ENCODE data around the gene ACSL1. TPM values are rescaled to one million over a fixed set of nuclear protein-coding genes. Genes with fewer than 3 reads are reported as not detected.

ACSL1 gene
- total and polyA plus RNA-seq, 2 experiments from 2014 or later = 121 to 168 TPM

DNA sequence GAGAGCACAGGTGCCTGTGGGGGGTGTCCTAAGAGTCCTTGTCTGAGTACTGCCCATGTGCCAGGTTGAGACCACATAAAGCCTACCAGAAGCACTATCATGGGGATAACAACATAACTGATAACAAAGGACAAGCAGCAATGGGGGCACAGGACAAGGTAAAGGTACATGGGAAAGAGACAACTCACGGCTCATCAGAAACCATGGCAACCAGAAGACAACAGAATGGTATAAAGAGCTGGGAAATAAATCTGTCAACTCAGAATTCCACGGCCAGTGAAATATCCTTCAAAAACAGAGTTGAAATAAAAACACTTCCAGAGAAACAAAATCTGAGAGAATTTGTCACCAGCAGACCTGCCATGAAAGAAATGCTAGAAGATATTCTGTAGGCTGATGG lies 111.9 kb downstream of the ACSL1 start:
- no peaks in the 10 kb centered on the region for H3K79me2 ChIP-seq
- H3K9me2 ChIP-seq (replicated peaks; ENCODE audit: insufficient read depth) = no peaks in the 10 kb centered on the region
- H3K4me3 ChIP-seq = no peak overlapping the region
- WGBS (ENCODE audit: low lambda C conversion rate, missing lambda C conversion rate) = 75% methylated on average over 2 of the region's 2 CpGs
- H3K9me3 ChIP-seq (ENCODE audit: low read depth) = no peaks in the 10 kb centered on the region
- H3K27ac ChIP-seq = no peak overlapping the region
- H3K4me1 ChIP-seq (ENCODE audit: insufficient read depth) = no peaks in the 10 kb centered on the region
- TF ChIP-seq EZH2phosphoT487 (IDR thresholded peaks at IDR 0.05; ENCODE audit: low read depth, severe bottlenecking, unreplicated experiment) (no peak), EZH2 (IDR thresholded peaks at IDR 0.05; ENCODE audit: borderline replicate concordance) (no peak), CTCF (IDR thresholded peaks at IDR 0.05; ENCODE audit: poor library complexity) (no peak)
- no peak overlapping the region for H2AFZ ChIP-seq
- DNase-seq (ENCODE audit: low spot score) = no peak
- no peaks in the 10 kb centered on the region for H4K20me1 ChIP-seq (ENCODE audit: insufficient read depth, poor library complexity, severe bottlenecking)
- no peak overlapping the region for H3K4me2 ChIP-seq
- no peaks in the 10 kb centered on the region for H3K27me3 ChIP-seq
- H3K36me3 ChIP-seq (replicated peaks; ENCODE audit: insufficient read depth, low read depth) = no peaks in the 10 kb centered on the region

GRCh38 chr4:184712322-184712721 lies 113.4 kb downstream of the ACSL1 start:
- DNase-seq (ENCODE audit: low spot score) = no peak
- H3K9me3 ChIP-seq (ENCODE audit: low read depth) = no peaks in the 10 kb centered on the region
- H3K79me2 ChIP-seq = no peaks in the 10 kb centered on the region
- H3K36me3 ChIP-seq (replicated peaks; ENCODE audit: insufficient read depth, low read depth) = no peaks in the 10 kb centered on the region
- H3K4me1 ChIP-seq (ENCODE audit: insufficient read depth) = no peaks in the 10 kb centered on the region
- no peaks in the 10 kb centered on the region for H3K27me3 ChIP-seq
- H3K4me3 ChIP-seq = no peak overlapping the region
- H2AFZ ChIP-seq = no peak overlapping the region
- no peaks in the 10 kb centered on the region for H3K9me2 ChIP-seq (replicated peaks; ENCODE audit: insufficient read depth)
- H3K4me2 ChIP-seq = no peak overlapping the region
- no peak overlapping the region for H3K27ac ChIP-seq
- no peaks in the 10 kb centered on the region for H4K20me1 ChIP-seq (ENCODE audit: insufficient read depth, poor library complexity, severe bottlenecking)
- TF ChIP-seq EZH2 (IDR thresholded peaks at IDR 0.05; ENCODE audit: borderline replicate concordance) = no peak
- no peak for TF ChIP-seq CTCF (IDR thresholded peaks at IDR 0.05; ENCODE audit: poor library complexity)

DNA sequence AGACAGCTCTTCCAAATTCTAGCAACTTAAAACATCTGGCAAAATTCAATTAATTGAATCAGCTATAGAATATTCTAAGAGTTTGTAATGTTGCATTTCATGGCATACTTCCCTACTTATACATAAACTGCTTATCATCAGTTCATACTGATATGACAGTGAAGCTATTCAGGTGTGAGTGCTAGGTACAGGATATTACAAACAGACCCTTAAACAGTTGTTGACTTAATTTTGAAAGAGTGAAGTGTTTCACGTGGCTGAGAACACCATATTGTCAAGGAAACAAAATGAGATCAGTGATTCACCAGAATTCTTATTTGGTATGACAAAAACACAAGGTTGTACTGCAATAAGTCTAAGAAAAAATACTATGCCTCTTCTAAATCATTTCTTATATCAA lies 119.3 kb downstream of the ACSL1 start:
- Histone ChIP-seq H3K4me2 (no peak overlapping the region), H3K9me3 (ENCODE audit: low read depth) (no peaks in the 10 kb centered on the region), H3K36me3 (replicated peaks; ENCODE audit: insufficient read depth, low read depth) (no peaks in the 10 kb centered on the region), H2AFZ (no peak overlapping the region), H3K4me1 (ENCODE audit: insufficient read depth) (no peaks in the 10 kb centered on the region), H3K27me3 (no peaks in the 10 kb centered on the region), H4K20me1 (ENCODE audit: insufficient read depth, poor library complexity, severe bottlenecking) (no peaks in the 10 kb centered on the region), H3K27ac (no peak overlapping the region), H3K4me3 (no peak overlapping the region), H3K79me2 (no peaks in the 10 kb centered on the region), H3K9me2 (replicated peaks; ENCODE audit: insufficient read depth) (no peaks in the 10 kb centered on the region)
- 81% methylated on average over 1 of the region's 1 CpG for WGBS (ENCODE audit: low lambda C conversion rate, missing lambda C conversion rate)
- TF ChIP-seq EZH2 (IDR thresholded peaks at IDR 0.05; ENCODE audit: borderline replicate concordance) = no peak
- TF ChIP-seq CTCF (IDR thresholded peaks at IDR 0.05; ENCODE audit: poor library complexity) = no peak
- no peak for TF ChIP-seq EZH2phosphoT487 (IDR thresholded peaks at IDR 0.05; ENCODE audit: low read depth, severe bottlenecking, unreplicated experiment)
- DNase-seq (ENCODE audit: low spot score) = no peak

- WGBS (ENCODE audit: low lambda C conversion rate, missing lambda C conversion rate) = 97% methylated on average over 5 of the region's 5 CpGs
- H3K4me3 ChIP-seq = no peak overlapping the region
- H3K9me3 ChIP-seq (ENCODE audit: low read depth) = no peaks in the 10 kb centered on the region
- H3K27me3 ChIP-seq = no peaks in the 10 kb centered on the region
- no peak overlapping the region for H2AFZ ChIP-seq
- H3K79me2 ChIP-seq = no peaks in the 10 kb centered on the region
- TF ChIP-seq EZH2 (IDR thresholded peaks at IDR 0.05; ENCODE audit: borderline replicate concordance) (no peak), EZH2phosphoT487 (IDR thresholded peaks at IDR 0.05; ENCODE audit: low read depth, severe bottlenecking, unreplicated experiment) (no peak), CTCF (IDR thresholded peaks at IDR 0.05; ENCODE audit: poor library complexity) (no peak)
- H3K36me3 ChIP-seq (replicated peaks; ENCODE audit: insufficient read depth, low read depth) = no peaks in the 10 kb centered on the region
- H3K9me2 ChIP-seq (replicated peaks; ENCODE audit: insufficient read depth) = no peaks in the 10 kb centered on the region
- no peak overlapping the region for H3K4me2 ChIP-seq
- DNase-seq (ENCODE audit: low spot score) = no peak
- no peak overlapping the region for H3K27ac ChIP-seq
- H4K20me1 ChIP-seq (ENCODE audit: insufficient read depth, poor library complexity, severe bottlenecking) = no peaks in the 10 kb centered on the region
- no peaks in the 10 kb centered on the region for H3K4me1 ChIP-seq (ENCODE audit: insufficient read depth)
Measured at GRCh38 chr4:184705692-184706091, 120.1 kb downstream of the ACSL1 start.

All from hepatocyte (in vitro differentiated cells).